ENCODE measurements around the gene KLHL3. TPM values are rescaled to one million over a fixed set of nuclear protein-coding genes. Genes with fewer than 3 reads are reported as not detected.

Gene KLHL3
- total RNA-seq, 1 donor from 2014 or later, result 6.8 TPM

DNA sequence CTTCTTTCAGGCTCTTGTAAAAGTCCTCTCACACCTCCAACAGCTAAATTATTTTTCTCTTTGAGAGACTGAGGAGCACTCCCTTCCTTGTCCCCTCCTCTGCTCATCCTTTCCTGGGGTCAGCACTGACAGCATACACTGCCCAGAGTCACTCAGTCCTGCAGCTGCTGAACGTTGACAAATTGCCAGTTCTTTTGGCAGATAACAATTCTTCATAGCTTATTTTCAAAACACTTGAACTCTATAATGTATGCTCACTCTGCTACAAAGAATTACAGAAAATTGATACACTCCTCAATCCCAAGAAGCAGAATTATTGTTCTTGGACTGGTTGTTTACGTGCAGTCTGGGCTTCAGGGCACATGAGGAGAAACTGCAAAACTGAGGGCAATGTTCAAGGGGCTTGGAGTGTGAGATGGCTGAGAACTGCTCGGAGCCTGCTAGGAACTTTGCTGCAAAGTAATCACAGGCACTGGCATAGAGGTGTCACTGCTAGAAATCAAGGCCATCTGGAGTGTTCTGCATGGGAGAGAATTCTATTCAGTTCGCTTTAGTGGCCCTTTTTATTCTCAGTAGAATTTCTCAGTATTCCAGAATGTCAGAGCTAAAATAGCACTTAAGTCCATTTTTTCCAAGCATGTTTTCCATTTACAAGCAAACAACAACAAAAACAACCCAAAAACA is 140.4 kb downstream of the KLHL3 start:
- no peak for ATAC-seq
- Histone ChIP-seq H3K4me3 (no peak overlapping the region), H3K27me3 (peaks cover 8% of the 10 kb centered on the region), H3K4me1 (no peaks in the 10 kb centered on the region), H3K27ac (no peak overlapping the region), H3K36me3 (no peaks in the 10 kb centered on the region), H3K9me3 (no peaks in the 10 kb centered on the region)
- TF ChIP-seq, protein P1, sequence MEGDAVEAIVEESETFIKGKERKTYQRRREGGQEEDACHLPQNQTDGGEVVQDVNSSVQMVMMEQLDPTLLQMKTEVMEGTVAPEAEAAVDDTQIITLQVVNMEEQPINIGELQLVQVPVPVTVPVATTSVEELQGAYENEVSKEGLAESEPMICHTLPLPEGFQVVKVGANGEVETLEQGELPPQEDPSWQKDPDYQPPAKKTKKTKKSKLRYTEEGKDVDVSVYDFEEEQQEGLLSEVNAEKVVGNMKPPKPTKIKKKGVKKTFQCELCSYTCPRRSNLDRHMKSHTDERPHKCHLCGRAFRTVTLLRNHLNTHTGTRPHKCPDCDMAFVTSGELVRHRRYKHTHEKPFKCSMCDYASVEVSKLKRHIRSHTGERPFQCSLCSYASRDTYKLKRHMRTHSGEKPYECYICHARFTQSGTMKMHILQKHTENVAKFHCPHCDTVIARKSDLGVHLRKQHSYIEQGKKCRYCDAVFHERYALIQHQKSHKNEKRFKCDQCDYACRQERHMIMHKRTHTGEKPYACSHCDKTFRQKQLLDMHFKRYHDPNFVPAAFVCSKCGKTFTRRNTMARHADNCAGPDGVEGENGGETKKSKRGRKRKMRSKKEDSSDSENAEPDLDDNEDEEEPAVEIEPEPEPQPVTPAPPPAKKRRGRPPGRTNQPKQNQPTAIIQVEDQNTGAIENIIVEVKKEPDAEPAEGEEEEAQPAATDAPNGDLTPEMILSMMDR (IDR thresholded peaks at IDR 0.05), result no peak
- intact Hi-C loops (cut with DNase I), result no loop called here
- DNase-seq, result no peak

DNA sequence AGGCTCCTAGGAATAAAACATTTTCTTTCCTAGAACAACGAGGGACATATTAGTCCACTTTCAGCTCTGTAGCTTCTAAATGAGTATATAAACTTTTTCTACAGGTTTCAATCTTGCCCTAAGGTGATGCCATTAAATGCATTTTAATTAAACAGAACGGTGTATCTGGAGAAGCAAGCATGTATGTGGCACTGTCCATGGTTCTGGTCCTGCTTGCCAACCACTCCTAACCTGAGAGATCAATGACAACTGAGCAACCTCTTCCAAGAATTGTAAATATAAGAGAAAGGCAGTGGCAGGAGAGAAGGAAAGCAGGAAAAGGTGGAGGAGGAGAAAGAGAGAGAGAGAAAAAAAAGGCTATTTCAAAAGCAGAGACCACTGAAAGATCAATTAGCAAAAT is 141.2 kb downstream of the KLHL3 start:
- Histone ChIP-seq H3K27me3 (peaks cover 8% of the 10 kb centered on the region), H3K4me3 (no peak overlapping the region), H3K9me3 (no peaks in the 10 kb centered on the region), H3K36me3 (no peaks in the 10 kb centered on the region), H3K27ac (no peak overlapping the region), H3K4me1 (no peaks in the 10 kb centered on the region)
- ATAC-seq (no peak), DNase-seq (no peak)
- TF ChIP-seq, protein P1 (IDR thresholded peaks at IDR 0.05), result no peak
- intact Hi-C loops (cut with DNase I), result no loop called here

DNA sequence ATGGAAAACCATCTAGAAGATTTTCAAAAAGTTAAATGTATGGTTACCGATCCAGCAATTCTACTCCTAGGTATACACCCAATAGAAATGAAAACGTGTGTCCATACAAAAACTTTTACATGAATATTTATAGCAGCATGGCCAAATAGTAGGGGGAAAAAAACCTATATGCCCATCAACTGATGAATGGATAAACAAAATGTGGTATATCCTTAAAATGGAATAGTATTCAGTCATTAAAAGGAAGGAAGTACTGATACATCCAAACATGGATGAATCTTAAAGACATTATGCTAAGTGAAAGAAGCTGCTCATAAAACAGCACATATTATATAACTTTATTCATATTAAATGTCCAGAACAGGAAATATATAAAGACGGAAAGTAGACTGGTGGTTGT is 143.6 kb downstream of the KLHL3 start:
- DNase-seq, result no peak
- peaks cover 1% of the 10 kb centered on the region for H3K27me3 ChIP-seq
- H3K9me3 ChIP-seq, result no peaks in the 10 kb centered on the region
- intact Hi-C loops (cut with DNase I), result no loop called here
- TF ChIP-seq, protein P1 (IDR thresholded peaks at IDR 0.05), result no peak
- H3K4me3 ChIP-seq, result no peak overlapping the region
- no peaks in the 10 kb centered on the region for H3K4me1 ChIP-seq
- H3K27ac ChIP-seq, result no peak overlapping the region
- no peaks in the 10 kb centered on the region for H3K36me3 ChIP-seq
- no peak for ATAC-seq

DNA sequence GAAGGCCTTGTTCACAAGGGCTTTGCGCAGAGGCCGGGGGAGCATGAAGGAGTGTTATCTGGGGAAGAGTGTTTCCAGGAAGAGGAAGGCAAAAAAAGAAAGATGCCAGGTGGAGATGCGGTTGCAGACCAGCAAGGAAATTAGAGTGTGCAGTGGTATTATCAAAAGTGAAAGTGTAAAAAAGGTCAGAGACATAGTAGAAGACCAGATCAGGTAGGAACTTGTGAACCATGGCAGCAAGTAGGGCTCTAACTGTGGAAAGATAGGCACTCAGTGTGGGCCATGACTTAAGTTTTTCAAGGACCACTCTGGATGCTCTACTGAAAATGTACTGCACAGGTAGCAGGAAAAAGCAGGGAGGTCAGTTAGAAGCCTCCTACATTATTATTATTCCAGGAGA is 146.7 kb downstream of the KLHL3 start:
- H3K36me3 ChIP-seq, result no peaks in the 10 kb centered on the region
- H3K27me3 ChIP-seq, result no peaks in the 10 kb centered on the region
- TF ChIP-seq, protein P1 (IDR thresholded peaks at IDR 0.05), result no peak
- ATAC-seq, result no peak
- intact Hi-C loops (cut with DNase I), result no loop called here
- no peaks in the 10 kb centered on the region for H3K4me1 ChIP-seq
- H3K4me3 ChIP-seq, result no peak overlapping the region
- H3K27ac ChIP-seq, result no peak overlapping the region
- no peaks in the 10 kb centered on the region for H3K9me3 ChIP-seq
- DNase-seq, result no peak

DNA sequence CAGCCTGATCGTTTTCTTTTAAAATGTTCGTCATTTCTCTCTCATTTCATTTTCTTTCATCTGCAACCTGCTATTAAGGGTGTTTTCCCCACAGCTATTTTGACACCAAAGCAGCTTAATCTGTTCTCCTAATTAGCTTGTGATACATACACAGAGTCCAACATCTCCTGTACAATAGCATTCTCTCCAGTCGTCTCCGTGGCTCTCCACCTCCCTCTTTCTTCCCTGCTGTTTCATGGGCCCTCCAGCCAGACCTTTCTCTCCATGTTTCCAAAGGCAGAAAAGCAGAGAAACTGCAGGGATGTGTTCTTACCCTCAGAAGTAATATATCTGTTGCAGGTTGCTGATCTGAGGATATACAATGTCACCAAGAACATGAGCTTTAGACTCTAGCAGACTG is 148.0 kb downstream of the KLHL3 start:
- DNase-seq, result no peak
- no peak for ATAC-seq
- H3K27ac ChIP-seq, result no peak overlapping the region
- H3K27me3 ChIP-seq, result no peaks in the 10 kb centered on the region
- H3K36me3 ChIP-seq, result no peaks in the 10 kb centered on the region
- no peaks in the 10 kb centered on the region for H3K9me3 ChIP-seq
- H3K4me3 ChIP-seq, result no peak overlapping the region
- H3K4me1 ChIP-seq, result no peaks in the 10 kb centered on the region
- TF ChIP-seq, protein P1 (IDR thresholded peaks at IDR 0.05), result no peak
- intact Hi-C loops (cut with DNase I), result no loop called here

DNA sequence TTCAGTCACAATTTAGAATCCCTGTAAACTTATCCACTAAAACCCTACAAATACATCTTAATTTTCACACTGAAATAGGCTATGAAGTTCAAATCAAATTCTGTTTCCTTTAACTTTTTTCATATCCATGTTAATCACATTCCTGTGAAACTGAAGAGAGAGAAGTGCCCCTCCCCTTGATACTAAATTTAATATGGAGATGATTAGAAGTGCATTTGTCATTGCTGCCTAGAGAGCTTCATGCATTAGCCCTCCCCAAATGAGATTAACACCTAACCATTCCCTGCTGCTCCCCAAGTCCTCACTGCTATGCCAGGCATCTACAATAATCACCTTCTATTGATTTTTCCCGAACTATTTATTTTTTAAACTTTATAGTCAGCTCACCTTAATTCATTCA is 151.6 kb downstream of the KLHL3 start:
- TF ChIP-seq, protein P1 (IDR thresholded peaks at IDR 0.05), result no peak

More for the DNA sequence above, 151.6 kb downstream of the KLHL3 start:
- Histone ChIP-seq H3K9me3 (no peaks in the 10 kb centered on the region), H3K27me3 (no peaks in the 10 kb centered on the region), H3K36me3 (no peaks in the 10 kb centered on the region), H3K4me3 (no peak overlapping the region), H3K4me1 (no peaks in the 10 kb centered on the region), H3K27ac (no peak overlapping the region)
- intact Hi-C loops (cut with DNase I), result no loop called here
- ATAC-seq, result no peak
- DNase-seq, result no peak

Data from upper lobe of right lung (tissue), 1 donor.